ENCODE measurements around the gene PTX4.

DNA sequence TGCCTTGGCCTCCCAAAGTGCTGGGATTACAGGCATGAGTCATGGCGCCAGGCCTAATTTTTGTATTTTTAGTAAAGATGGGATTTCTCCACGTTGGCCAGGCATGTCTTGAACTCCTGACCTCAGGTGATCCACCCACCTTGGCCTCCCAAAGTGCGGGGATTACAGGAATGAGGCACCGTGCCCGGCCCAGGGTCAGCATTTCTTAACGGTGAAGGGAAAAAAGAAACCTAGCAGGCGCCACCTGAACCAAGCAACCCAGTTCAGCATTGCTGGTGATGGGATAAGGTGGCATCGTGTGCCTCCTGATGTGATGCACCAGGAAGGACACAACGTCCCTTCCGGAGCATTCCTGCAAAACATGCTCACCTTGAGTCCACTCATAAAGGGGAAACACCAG, 11.7 kb downstream of the PTX4 start:
- TF ChIP-seq CTCF (IDR thresholded peaks at IDR 0.05; ENCODE audit: borderline replicate concordance, extremely low read depth, low read length, poor library complexity, severe bottlenecking) = no peak
- no peak for TF ChIP-seq EZH2 (IDR thresholded peaks at IDR 0.05; ENCODE audit: borderline replicate concordance, low read depth, low read length, severe bottlenecking)

All from DND-41 (cell line).